WTC11 (cell line): Measurements from ENCODE around the gene VAMP1. TPM values are rescaled to one million over a fixed set of nuclear protein-coding genes. Genes with fewer than 3 reads are reported as not detected.
A peak's percentile ranks its signal among the peaks of the same experiment; 100 is the strongest.

Experiments used
- ATAC-seq: fragments of 200-7000 bp; cut with Tn5 transposase; 2 replicates; pipeline ENCODE4 v1.10.0; 2021; ENCODE audit warnings: mild to moderate bottlenecking, moderate library complexity
- CTCF ChIA-PET: fragments of 300-600 bp; sonication (Branson Sonifier 250); formaldehyde crosslinking; loops from one replicate; lab custom pipeline; 2021; ENCODE audit warnings: antibody characterized with exemption; lab: Charles Lee
- POLR2A ChIA-PET: fragments of 350-600 bp; sonication (Branson Sonifier 250); formaldehyde crosslinking; loops from one replicate; lab custom pipeline; 2021; ENCODE audit warnings: antibody characterized with exemption; lab: Charles Lee
- DNase-seq: peaks from one replicate; pipeline ENCODE4 v3.0.0; 2021; ENCODE audit warnings: low spot score
- H3K27ac Mint-ChIP-seq: 2 replicates; pipeline ENCODE4 v1.8.0; 2021; ENCODE audit warnings: mixed read lengths
- H3K27me3 Mint-ChIP-seq: 2 replicates; pipeline ENCODE4 v1.8.0; 2021; ENCODE audit warnings: low read depth, mild to moderate bottlenecking, moderate library complexity, mixed read lengths
- H3K36me3 Mint-ChIP-seq: 2 replicates; pipeline ENCODE4 v1.8.0; 2021; ENCODE audit warnings: mixed read lengths
- H3K4me1 Mint-ChIP-seq: 2 replicates; pipeline ENCODE4 v1.8.0; 2022; ENCODE audit warnings: mixed read lengths
- H3K4me3 Mint-ChIP-seq: 2 replicates; pipeline ENCODE4 v1.8.0; 2021; ENCODE audit warnings: mild to moderate bottlenecking, moderate library complexity, mixed read lengths
- H3K9me3 Mint-ChIP-seq: 2 replicates; pipeline ENCODE4 v1.8.0; 2021; ENCODE audit warnings: mixed read lengths
- ARID4B ChIP-seq: sonication (generic); formaldehyde crosslinking; IDR thresholded peaks from 2 replicates; pipeline ENCODE4 v1.8.0; 2023; ENCODE audit warnings: missing genetic modification reagents, mild to moderate bottlenecking, borderline replicate concordance
- ERG ChIP-seq: fragments of 250-450 bp; sonication (Bioruptor Pico); IDR thresholded peaks from 2 replicates; pipeline ENCODE4 v1.8.0; 2021; ENCODE audit warnings: mild to moderate bottlenecking
- GRHL2 ChIP-seq: fragments of 250-450 bp; sonication (Bioruptor Pico); IDR thresholded peaks from 2 replicates; pipeline ENCODE4 v1.8.0; 2022; ENCODE audit warnings: mild to moderate bottlenecking, moderate library complexity; ENCODE audit not compliant: insufficient replicate concordance, severe bottlenecking
- KAT7 ChIP-seq: sonication (generic); formaldehyde crosslinking; IDR thresholded peaks from 2 replicates; pipeline ENCODE4 v1.8.1; 2023; ENCODE audit warnings: missing genetic modification reagents, mild to moderate bottlenecking, borderline replicate concordance
- PRDM15 ChIP-seq: sonication (generic); formaldehyde crosslinking; IDR thresholded peaks from 2 replicates; pipeline ENCODE4 v1.8.0; 2022; ENCODE audit warnings: missing genetic modification reagents
- TEAD4 ChIP-seq: sonication (generic); formaldehyde crosslinking; IDR thresholded peaks from 2 replicates; pipeline ENCODE4 v1.8.0; 2022; ENCODE audit warnings: mild to moderate bottlenecking, missing genetic modification reagents
- ZBTB21 ChIP-seq: sonication (generic); formaldehyde crosslinking; IDR thresholded peaks from 2 replicates; pipeline ENCODE4 v1.8.1; 2023; ENCODE audit warnings: mild to moderate bottlenecking, missing genetic modification reagents, borderline replicate concordance
- ZNF219 ChIP-seq: sonication (generic); formaldehyde crosslinking; IDR thresholded peaks from 2 replicates; pipeline ENCODE4 v1.8.0; 2023; ENCODE audit warnings: missing genetic modification reagents, mild to moderate bottlenecking, borderline replicate concordance
- total RNA-seq: library from RNA; stranded (reverse); gene quantifications from 3 replicates; pipeline ENCODE4 v1.2.3, GENCODE V29; 2021
- TF ChIP-seq, protein P1 (sequence below): fragments of 250-450 bp; sonication (Bioruptor Pico); IDR thresholded peaks from 2 replicates; pipeline ENCODE4 v1.9.0; 2021; ENCODE audit warnings: mild to moderate bottlenecking, borderline replicate concordance

VAMP1 gene
- total RNA-seq, 1 experiment from 2014 or later = 14.3 TPM

DNA sequence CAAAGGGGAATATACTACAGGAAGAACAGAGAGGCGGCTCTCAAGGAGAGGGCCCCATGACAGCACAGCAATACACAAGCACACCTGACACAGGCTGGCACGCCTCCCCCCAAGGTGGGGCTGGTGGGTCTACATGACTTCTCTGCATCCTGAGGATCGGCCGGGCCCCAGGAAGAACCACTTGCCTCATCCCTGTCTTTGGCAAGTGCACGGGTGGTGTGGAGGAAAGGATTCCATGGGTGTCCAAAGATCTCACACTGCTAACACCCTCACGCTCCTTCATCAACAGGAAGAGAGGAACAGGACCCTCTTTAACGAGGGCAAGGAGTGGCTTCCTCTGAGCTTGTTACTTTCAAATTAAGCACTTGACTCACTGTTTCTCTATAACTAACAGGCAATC lies 7.3 kb downstream of the VAMP1 start (continued):
- TF ChIP-seq ARID4B (CRISPR knock-in tag) (no peak), TEAD4 (CRISPR knock-in tag) (no peak), GRHL2 (CRISPR knock-in tag) (no peak), ZNF219 (CRISPR knock-in tag) (no peak)

GRCh38 chr12:6462234-6462995 lies 8.1 kb downstream of the VAMP1 start:
- Mint-ChIP-seq H3K27ac (no peak overlapping the region; the same call in 1 of the 2 replicates), H3K36me3 (peaks cover 54% of the 10 kb centered on the region), H3K4me3 (no peak overlapping the region), H3K27me3 (no peaks in the 10 kb centered on the region)
- POLR2A ChIA-PET = interaction anchor here (2.7 kb wide), 1 partner anchor 8 kb away, joined by 10 read pairs; the partner anchor contains the start of gene VAMP1
- ATAC-seq = no peak
- TF ChIP-seq ZBTB21 = no peak
- TF ChIP-seq KAT7 (CRISPR knock-in tag) = no peak
- TF ChIP-seq ERG = no peak
- no peak for TF ChIP-seq PRDM15 (CRISPR knock-in tag)
- TF ChIP-seq, protein P1, sequence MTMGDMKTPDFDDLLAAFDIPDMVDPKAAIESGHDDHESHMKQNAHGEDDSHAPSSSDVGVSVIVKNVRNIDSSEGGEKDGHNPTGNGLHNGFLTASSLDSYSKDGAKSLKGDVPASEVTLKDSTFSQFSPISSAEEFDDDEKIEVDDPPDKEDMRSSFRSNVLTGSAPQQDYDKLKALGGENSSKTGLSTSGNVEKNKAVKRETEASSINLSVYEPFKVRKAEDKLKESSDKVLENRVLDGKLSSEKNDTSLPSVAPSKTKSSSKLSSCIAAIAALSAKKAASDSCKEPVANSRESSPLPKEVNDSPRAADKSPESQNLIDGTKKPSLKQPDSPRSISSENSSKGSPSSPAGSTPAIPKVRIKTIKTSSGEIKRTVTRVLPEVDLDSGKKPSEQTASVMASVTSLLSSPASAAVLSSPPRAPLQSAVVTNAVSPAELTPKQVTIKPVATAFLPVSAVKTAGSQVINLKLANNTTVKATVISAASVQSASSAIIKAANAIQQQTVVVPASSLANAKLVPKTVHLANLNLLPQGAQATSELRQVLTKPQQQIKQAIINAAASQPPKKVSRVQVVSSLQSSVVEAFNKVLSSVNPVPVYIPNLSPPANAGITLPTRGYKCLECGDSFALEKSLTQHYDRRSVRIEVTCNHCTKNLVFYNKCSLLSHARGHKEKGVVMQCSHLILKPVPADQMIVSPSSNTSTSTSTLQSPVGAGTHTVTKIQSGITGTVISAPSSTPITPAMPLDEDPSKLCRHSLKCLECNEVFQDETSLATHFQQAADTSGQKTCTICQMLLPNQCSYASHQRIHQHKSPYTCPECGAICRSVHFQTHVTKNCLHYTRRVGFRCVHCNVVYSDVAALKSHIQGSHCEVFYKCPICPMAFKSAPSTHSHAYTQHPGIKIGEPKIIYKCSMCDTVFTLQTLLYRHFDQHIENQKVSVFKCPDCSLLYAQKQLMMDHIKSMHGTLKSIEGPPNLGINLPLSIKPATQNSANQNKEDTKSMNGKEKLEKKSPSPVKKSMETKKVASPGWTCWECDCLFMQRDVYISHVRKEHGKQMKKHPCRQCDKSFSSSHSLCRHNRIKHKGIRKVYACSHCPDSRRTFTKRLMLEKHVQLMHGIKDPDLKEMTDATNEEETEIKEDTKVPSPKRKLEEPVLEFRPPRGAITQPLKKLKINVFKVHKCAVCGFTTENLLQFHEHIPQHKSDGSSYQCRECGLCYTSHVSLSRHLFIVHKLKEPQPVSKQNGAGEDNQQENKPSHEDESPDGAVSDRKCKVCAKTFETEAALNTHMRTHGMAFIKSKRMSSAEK (CRISPR knock-in tag) = no peak
- TF ChIP-seq, all 79 proteins: peak for 0
- CTCF ChIA-PET = interaction anchor here (0.7 kb wide), 1 partner anchor 136 kb away, joined by 5 read pairs; no protein-coding TSS in a partner anchor
- peak; percentile 3 for DNase-seq
- peaks cover 9% of the 10 kb centered on the region; the same call in 1 of the 2 replicates for H3K4me1 Mint-ChIP-seq
- no peaks in the 10 kb centered on the region for H3K9me3 Mint-ChIP-seq
